T1000 (cell line): ENCODE results near the gene ANAPC2.

Source experiments
- DNase-seq: peaks from one replicate; lab custom pipeline; 2025; ENCODE audit warnings: mixed read lengths; lab: John Stamatoyannopoulos, UW

ANAPC2 gene

GRCh38 chr9:137127301-137128157 is 60.8 kb downstream of the ANAPC2 start:
- no peak for DNase-seq

GRCh38 chr9:137126786-137127185 is 61.6 kb downstream of the ANAPC2 start:
- DNase-seq: no peak
